Activated T-helper 17 cell treated with anti-CD3 and anti-CD28 coated beads, Interleukin-2, amount 50 U/mL, for 72 hours (primary cell): Measurements from ENCODE around the gene PRG2. TPM values are rescaled to one million over a fixed set of nuclear protein-coding genes. Genes with fewer than 3 reads are reported as not detected.

Experiments used
- ATAC-seq: fragments of 150-1000 bp; cut with Tn5 transposase; replicated peaks from 2 replicates; pipeline ENCODE4 v1.10.0; 2021; ENCODE audit warnings: mild to moderate bottlenecking, moderate library complexity
- H3K27ac Mint-ChIP-seq: one replicate; pipeline ENCODE4 v1.8.0; 2022; ENCODE audit warnings: mixed read lengths
- H3K27me3 Mint-ChIP-seq: one replicate; pipeline ENCODE4 v1.8.0; 2022; ENCODE audit warnings: mixed read lengths
- H3K36me3 Mint-ChIP-seq: one replicate; pipeline ENCODE4 v1.8.0; 2022; ENCODE audit warnings: low read depth, mild to moderate bottlenecking, mixed read lengths
- H3K4me1 Mint-ChIP-seq: one replicate; pipeline ENCODE4 v1.8.0; 2022; ENCODE audit warnings: mixed read lengths
- H3K4me3 Mint-ChIP-seq: one replicate; pipeline ENCODE4 v1.8.0; 2022; ENCODE audit warnings: mild to moderate bottlenecking, mixed read lengths
- H3K9me3 Mint-ChIP-seq: one replicate; pipeline ENCODE4 v1.8.0; 2022; ENCODE audit warnings: mixed read lengths
- total RNA-seq, 2 donors: library from RNA; stranded (reverse); gene quantifications; one replicate each; pipeline ENCODE4 v1.2.3, GENCODE V29; 2022

PRG2 gene
- total RNA-seq, 2 donors from 2014 or later = 2.2 to 6.2 TPM

- Mint-ChIP-seq H3K4me1 (no peaks in the 10 kb centered on the region), H3K4me3 (no peak overlapping the region), H3K27me3 (no peaks in the 10 kb centered on the region), H3K27ac (no peak overlapping the region), H3K9me3 (no peaks in the 10 kb centered on the region), H3K36me3 (no peaks in the 10 kb centered on the region)
- no peak for ATAC-seq
Measured at GRCh38 chr11:57396744-57397143, 6.3 kb upstream of the PRG2 start.

DNA sequence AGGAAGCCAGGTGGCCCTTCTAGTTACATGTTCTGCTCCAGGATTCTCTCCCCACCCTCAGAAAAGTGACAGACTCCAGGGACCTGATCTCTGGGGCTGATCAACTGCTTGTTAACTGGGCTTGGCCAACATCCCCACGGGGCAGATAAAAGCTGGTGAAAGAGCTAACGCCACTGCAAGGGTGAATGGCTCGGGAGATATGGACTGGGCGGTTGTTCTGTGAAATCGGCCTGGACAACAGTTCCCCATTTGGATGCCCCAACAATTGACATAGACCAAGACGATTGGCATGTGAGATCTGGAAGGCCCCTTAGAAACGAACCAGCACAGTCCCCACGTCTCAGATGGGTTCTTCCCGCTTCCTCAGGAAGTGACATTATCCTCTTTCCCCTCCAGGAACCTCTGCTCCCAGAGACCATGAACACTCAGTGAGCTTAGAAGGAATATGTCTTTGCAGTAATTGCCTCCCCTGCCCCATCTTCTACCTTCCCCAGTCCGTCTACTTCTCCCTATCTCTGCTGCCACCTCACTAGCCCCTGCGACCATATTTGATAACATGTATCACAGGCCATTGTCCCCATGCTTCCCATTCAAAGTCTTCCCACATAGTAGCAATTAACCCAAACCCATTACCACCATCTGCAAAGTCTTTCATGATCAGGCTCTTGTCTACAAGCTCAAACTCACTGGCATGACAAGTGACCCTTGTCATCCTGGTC is 5.6 kb upstream of the PRG2 start:
- Mint-ChIP-seq H3K4me3 (no peak overlapping the region), H3K27me3 (no peaks in the 10 kb centered on the region), H3K36me3 (no peaks in the 10 kb centered on the region), H3K4me1 (no peaks in the 10 kb centered on the region), H3K9me3 (no peaks in the 10 kb centered on the region), H3K27ac (no peak overlapping the region)
- no peak for ATAC-seq

DNA sequence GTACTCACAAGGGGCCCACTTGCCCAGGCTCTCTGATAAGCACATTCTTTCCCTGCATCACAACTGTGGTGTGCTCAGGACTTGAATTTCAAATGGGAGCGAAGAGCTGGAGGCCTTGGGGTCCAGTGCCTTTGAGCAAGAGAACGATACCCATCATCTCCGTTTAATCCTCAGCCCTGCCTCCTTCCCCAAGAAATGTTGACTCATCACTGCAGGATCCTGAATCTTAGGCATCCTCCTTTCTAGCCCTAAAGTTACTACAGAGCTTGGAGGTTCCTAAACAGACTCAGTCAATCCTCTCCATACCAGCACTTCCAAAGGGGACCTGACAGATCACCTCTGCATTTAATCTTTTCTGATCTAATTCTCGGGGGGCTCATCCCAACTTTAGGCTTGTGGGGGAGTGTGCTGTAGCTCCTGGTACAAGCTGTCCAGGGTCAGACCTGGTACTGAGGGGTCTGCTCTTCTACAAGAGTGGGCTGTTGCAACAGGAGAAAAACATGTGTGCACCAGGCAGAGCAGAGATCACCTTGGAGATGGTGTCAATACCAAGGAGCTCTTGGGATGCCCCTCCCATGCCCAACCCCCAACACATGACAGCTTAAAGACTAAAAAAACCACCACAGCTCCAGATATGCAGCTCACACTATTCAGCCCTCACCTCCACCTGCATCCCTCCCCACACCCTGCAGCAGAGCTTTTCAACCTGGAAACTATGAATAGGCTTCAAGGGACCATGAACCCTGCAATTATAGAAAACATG is 3.9 kb upstream of the PRG2 start:
- no peaks in the 10 kb centered on the region for H3K9me3 Mint-ChIP-seq
- no peaks in the 10 kb centered on the region for H3K36me3 Mint-ChIP-seq
- H3K27ac Mint-ChIP-seq = no peak overlapping the region
- ATAC-seq = no peak
- no peaks in the 10 kb centered on the region for H3K27me3 Mint-ChIP-seq
- no peak overlapping the region for H3K4me3 Mint-ChIP-seq
- no peaks in the 10 kb centered on the region for H3K4me1 Mint-ChIP-seq

GRCh38 chr11:57392763-57393105 is 2.3 kb upstream of the PRG2 start:
- ATAC-seq = no peak
- Mint-ChIP-seq H3K27me3 (no peaks in the 10 kb centered on the region), H3K4me3 (no peak overlapping the region), H3K4me1 (no peaks in the 10 kb centered on the region), H3K27ac (no peak overlapping the region), H3K36me3 (no peaks in the 10 kb centered on the region), H3K9me3 (no peaks in the 10 kb centered on the region)

GRCh38 chr11:57392066-57392762 is 1.8 kb upstream of the PRG2 start:
- no peaks in the 10 kb centered on the region for H3K27me3 Mint-ChIP-seq
- no peak overlapping the region for H3K27ac Mint-ChIP-seq
- H3K4me1 Mint-ChIP-seq = no peaks in the 10 kb centered on the region
- H3K4me3 Mint-ChIP-seq = no peak overlapping the region
- ATAC-seq = no peak
- H3K9me3 Mint-ChIP-seq = no peaks in the 10 kb centered on the region
- H3K36me3 Mint-ChIP-seq = no peaks in the 10 kb centered on the region

GRCh38 chr11:57391539-57391938 is 1.1 kb upstream of the PRG2 start:
- H3K27ac Mint-ChIP-seq = no peak overlapping the region
- no peaks in the 10 kb centered on the region for H3K9me3 Mint-ChIP-seq
- H3K27me3 Mint-ChIP-seq = no peaks in the 10 kb centered on the region
- no peaks in the 10 kb centered on the region for H3K4me1 Mint-ChIP-seq
- no peaks in the 10 kb centered on the region for H3K36me3 Mint-ChIP-seq
- no peak for ATAC-seq
- no peak overlapping the region for H3K4me3 Mint-ChIP-seq

DNA sequence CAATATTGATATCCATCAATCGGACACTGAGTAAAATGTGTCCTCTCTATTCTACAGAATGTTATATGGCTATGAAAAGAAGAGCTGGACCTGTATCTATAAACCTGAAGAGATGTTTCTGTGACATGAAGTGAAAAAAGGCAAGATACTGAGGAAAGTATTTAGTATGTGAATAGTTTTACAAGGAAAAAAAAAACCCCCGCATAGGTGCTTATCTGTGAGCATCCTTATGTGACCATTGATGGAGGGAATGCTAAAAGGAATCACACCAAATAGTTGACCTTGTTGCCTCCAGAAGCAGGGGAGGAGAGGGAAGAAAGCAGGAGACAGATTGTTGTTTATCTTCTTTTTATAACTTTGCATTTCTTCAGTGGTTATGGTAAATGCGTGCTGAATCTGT is 661 bp upstream of the PRG2 start:
- H3K36me3 Mint-ChIP-seq = no peaks in the 10 kb centered on the region
- no peaks in the 10 kb centered on the region for H3K9me3 Mint-ChIP-seq
- H3K27me3 Mint-ChIP-seq = no peaks in the 10 kb centered on the region
- ATAC-seq = no peak
- no peak overlapping the region for H3K27ac Mint-ChIP-seq
- no peaks in the 10 kb centered on the region for H3K4me1 Mint-ChIP-seq
- no peak overlapping the region for H3K4me3 Mint-ChIP-seq

GRCh38 chr11:57387289-57388030 is 3.0 kb downstream of the PRG2 start:
- no peaks in the 10 kb centered on the region for H3K36me3 Mint-ChIP-seq
- no peak overlapping the region for H3K27ac Mint-ChIP-seq
- H3K9me3 Mint-ChIP-seq = no peaks in the 10 kb centered on the region
- H3K4me3 Mint-ChIP-seq = no peak overlapping the region
- no peaks in the 10 kb centered on the region for H3K4me1 Mint-ChIP-seq
- no peaks in the 10 kb centered on the region for H3K27me3 Mint-ChIP-seq
- no peak for ATAC-seq

GRCh38 chr11:57386178-57386940 is 4.1 kb downstream of the PRG2 start:
- Mint-ChIP-seq H3K36me3 (no peaks in the 10 kb centered on the region), H3K9me3 (no peaks in the 10 kb centered on the region), H3K27ac (no peak overlapping the region), H3K4me1 (no peaks in the 10 kb centered on the region), H3K27me3 (no peaks in the 10 kb centered on the region), H3K4me3 (no peak overlapping the region)
- no peak for ATAC-seq

- Mint-ChIP-seq H3K9me3 (no peaks in the 10 kb centered on the region), H3K4me1 (no peaks in the 10 kb centered on the region), H3K27me3 (peaks cover 13% of the 10 kb centered on the region), H3K36me3 (no peaks in the 10 kb centered on the region), H3K4me3 (no peak within 1 kb of the TSS), H3K27ac (no peak within 1 kb of the TSS)
- ATAC-seq = no peak
Measured at GRCh38 chr11:57380975-57381374, 9.5 kb downstream of the PRG2 start, which contains the start of gene PRG3. TSS of gene PRG3 (minus strand) at chr11:57381150. CDS start at chr11:57380708, 442 bp downstream.

- no peak for ATAC-seq
- Mint-ChIP-seq H3K9me3 (no peaks in the 10 kb centered on the region), H3K27me3 (peaks cover 13% of the 10 kb centered on the region), H3K36me3 (no peaks in the 10 kb centered on the region), H3K4me3 (no peak overlapping the region), H3K4me1 (no peaks in the 10 kb centered on the region), H3K27ac (no peak overlapping the region)
Measured at GRCh38 chr11:57379732-57380131, 10.7 kb downstream of the PRG2 start.

DNA sequence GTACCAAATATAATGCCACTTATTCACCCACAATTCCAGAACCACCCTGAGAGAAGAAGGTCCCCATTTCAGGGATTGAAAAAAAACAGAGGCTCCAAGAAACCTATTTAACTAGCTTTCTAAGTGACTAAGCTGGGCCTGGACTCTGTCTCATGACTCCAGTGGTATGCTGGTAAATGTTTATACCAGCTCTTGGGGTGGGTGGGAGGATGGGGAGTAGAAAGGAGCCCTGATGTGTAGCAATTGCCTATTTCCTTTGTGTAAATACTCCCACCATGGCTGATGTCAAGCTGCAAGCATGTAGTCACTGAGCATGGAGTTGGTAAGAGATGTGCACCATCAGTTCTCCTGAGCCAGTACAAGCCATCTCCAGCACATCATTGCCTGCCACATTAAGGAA is 12.3 kb downstream of the PRG2 start:
- Mint-ChIP-seq H3K9me3 (no peaks in the 10 kb centered on the region), H3K27ac (no peak overlapping the region), H3K27me3 (peaks cover 13% of the 10 kb centered on the region), H3K4me3 (no peak overlapping the region), H3K4me1 (no peaks in the 10 kb centered on the region), H3K36me3 (no peaks in the 10 kb centered on the region)
- ATAC-seq = no peak

GRCh38 chr11:57377107-57377506 is 13.3 kb downstream of the PRG2 start:
- Mint-ChIP-seq H3K36me3 (no peaks in the 10 kb centered on the region), H3K9me3 (no peaks in the 10 kb centered on the region), H3K4me3 (no peak overlapping the region), H3K4me1 (no peaks in the 10 kb centered on the region), H3K27ac (no peak overlapping the region), H3K27me3 (peaks cover 13% of the 10 kb centered on the region)
- ATAC-seq = no peak
